IMR-90 (cell line): ENCODE data around the gene CAT.

Experiments
- BHLHE40 ChIP-seq: fragments of 150-350 bp; IDR thresholded peaks from 2 replicates; pipeline ENCODE4 v1.6.1; 2016; ENCODE audit warnings: mild to moderate bottlenecking, low read depth, low read length
- CEBPB ChIP-seq: IDR thresholded peaks from 2 replicates; pipeline ENCODE4 v1.6.1; 2012; ENCODE audit warnings: low read depth, low read length, improper control_type of control experiment
- CHD1 ChIP-seq: IDR thresholded peaks from 2 replicates; pipeline ENCODE4 v1.6.1; 2012; ENCODE audit warnings: low read depth, low read length, improper control_type of control experiment
- CTCF ChIP-seq: conservative IDR thresholded peaks from 2 replicates; pipeline ENCODE4 v1.5.1; 2012; ENCODE audit warnings: mild to moderate bottlenecking, low read depth, low read length, improper control_type of control experiment
- FOS ChIP-seq: fragments of 150-350 bp; IDR thresholded peaks from 2 replicates; pipeline ENCODE4 v1.6.1; 2016; ENCODE audit warnings: low read depth, low read length
- MAFK ChIP-seq: IDR thresholded peaks from 2 replicates; pipeline ENCODE4 v1.6.1; 2012; ENCODE audit warnings: low read depth, low read length, improper control_type of control experiment
- MAZ ChIP-seq: IDR thresholded peaks from 2 replicates; pipeline ENCODE4 v1.6.1; 2012; ENCODE audit warnings: low read depth, mild to moderate bottlenecking, low read length, improper control_type of control experiment, moderate library complexity, borderline replicate concordance
- MXI1 ChIP-seq: IDR thresholded peaks from 2 replicates; pipeline ENCODE4 v1.6.1; 2012; ENCODE audit warnings: low read depth, mild to moderate bottlenecking, low read length, moderate library complexity, borderline replicate concordance
- NFE2L2 ChIP-seq: fragments of 150-350 bp; IDR thresholded peaks from 2 replicates; pipeline ENCODE4 v1.6.1; 2016; ENCODE audit warnings: low read depth, mild to moderate bottlenecking, low read length
- POLR2A ChIP-seq: IDR thresholded peaks from 2 replicates; pipeline ENCODE4 v1.6.1; 2012; ENCODE audit warnings: mild to moderate bottlenecking, low read depth, low read length
- RAD21 ChIP-seq: IDR thresholded peaks from 2 replicates; pipeline ENCODE4 v1.6.1; 2012; ENCODE audit warnings: low read length, improper control_type of control experiment
- RCOR1 ChIP-seq: IDR thresholded peaks from 2 replicates; pipeline ENCODE4 v1.6.1; 2012; ENCODE audit warnings: mild to moderate bottlenecking, low read length, improper control_type of control experiment; ENCODE audit not compliant: insufficient replicate concordance
- RFX5 ChIP-seq: IDR thresholded peaks from 2 replicates; pipeline ENCODE4 v1.8.0; 2012; ENCODE audit warnings: low read depth, mild to moderate bottlenecking, low read length, moderate library complexity
- USF2 ChIP-seq: fragments of 150-350 bp; IDR thresholded peaks from 2 replicates; pipeline ENCODE4 v1.6.1; 2017; ENCODE audit warnings: mild to moderate bottlenecking, antibody characterized with exemption, low read length, low read depth

GRCh38 chr11:34419158-34419557, 19.6 kb upstream of the CAT start:
- TF ChIP-seq CEBPB (no peak), CTCF (no peak), MAFK (no peak), POLR2A (no peak), RAD21 (no peak), RFX5 (no peak), RCOR1 (no peak), FOS (no peak), USF2 (no peak), MAZ (no peak), CHD1 (no peak), MXI1 (no peak), BHLHE40 (no peak), NFE2L2 (no peak)
